Transverse colon (tissue), 4 donors: ENCODE data around the gene REC114. TPM values are rescaled to one million over a fixed set of nuclear protein-coding genes. Genes with fewer than 3 reads are reported as not detected.
"Not testable (repeated sequence)": the region's sequence is repeated elsewhere in the genome, so short reads cannot be mapped to it uniquely, and the experiment has no call there.

Experiments
- DNase-seq: peaks from one replicate; pipeline ENCODE4 v3.0.0-alpha.2; 2019
- H3K27ac ChIP-seq, 4 donors: fragments of 200-600 bp; sonication (generic); 2 replicates each; pipeline ENCODE4 v1.5.1; 2016 to 2018; ENCODE audit warnings: inconsistent platforms in 4 of 4
- H3K27me3 ChIP-seq: fragments of 200-600 bp; sonication (generic); 2 replicates; pipeline ENCODE4 v1.5.1; 2017; ENCODE audit warnings: inconsistent platforms
- H3K36me3 ChIP-seq, 4 donors: fragments of 200-600 bp; sonication (generic); 2 replicates each; pipeline ENCODE4 v1.5.1; 2017 to 2019; ENCODE audit warnings: inconsistent platforms in 4 of 4
- H3K4me1 ChIP-seq, 4 donors: fragments of 200-600 bp; sonication (generic); 2 replicates each; pipeline ENCODE4 v1.5.1; 2017 to 2020; ENCODE audit warnings: inconsistent platforms in 4 of 4
- H3K4me3 ChIP-seq, 4 donors: fragments of 200-600 bp; sonication (generic); 1 replicate in 1 of 4; 2 replicates in 3 of 4; pipeline versions ENCODE4 v1.5.1 to v1.6.1; 2017 to 2019; ENCODE audit warnings: inconsistent platforms in 4 of 4
- H3K9me3 ChIP-seq, 2 donors: fragments of 200-600 bp; sonication (generic); 2 replicates each; pipeline ENCODE4 v1.5.1; 2017 to 2019; ENCODE audit warnings: inconsistent platforms in 2 of 2
- EP300 ChIP-seq: sonication (generic); formaldehyde crosslinking; IDR thresholded peaks from one replicate; pipeline ENCODE4 v1.6.1; 2017; ENCODE audit warnings: antibody characterized with exemption, low read depth
- POLR2A ChIP-seq: fragments of 450-650 bp; IDR thresholded peaks from one replicate; pipeline ENCODE4 v1.6.1; 2016; ENCODE audit warnings: antibody characterized with exemption, mild to moderate bottlenecking, moderate library complexity
- POLR2AphosphoS5 ChIP-seq, 3 donors: sonication (generic); formaldehyde crosslinking; IDR thresholded peaks; one replicate each; pipeline ENCODE4 v1.6.1; 2016; ENCODE audit warnings: antibody characterized with exemption in 3 of 3
- WGBS, 2 donors: methylation state at CpG; one replicate each; pipeline ENCODE4 v1.1.5; 2018; ENCODE audit warnings: low coverage in 1 of 2; 5-methylcytosine and 5-hydroxymethylcytosine counted together
- in situ Hi-C, 4 donors: fragments of 200-750 bp; cut with MboI; loops; one replicate each; pipeline versions ENCODE4 v1.15.0 to v1.15.1; 2017; ENCODE audit warnings: low sequenced_read_pairs in 3 of 4, low pct_ligation_motif_present in 1 of 4, low pct_unique_long_range_greater_than_20kb in 1 of 4
- intact Hi-C: fragments of 100-400 bp; cut with DNase I; formaldehyde crosslinking; loops from one replicate; pipeline ENCODE4 v1.15.1; 2023; ENCODE audit warnings: low total_unique reads
- total RNA-seq, 4 donors: library from RNA; depleted of rRNA; stranded (reverse); fragments of >200 nt; gene quantifications; one replicate each; pipeline ENCODE4 v1.1.0, GENCODE V29; 2016
- TF ChIP-seq, protein P1 (sequence below), 5 experiments: fragments of 200-600 bp in 3 of 5; fragments of 450-650 bp in 2 of 5; sonication (generic) in 3 of 5; IDR thresholded peaks; 1 replicate in 2 of 5; 2 replicates in 3 of 5; pipeline ENCODE4 v1.5.1; 2016 to 2017; ENCODE audit warnings: antibody characterized with exemption in 5 of 5, inconsistent platforms in 3 of 5, mild to moderate bottlenecking in 2 of 5, moderate library complexity in 1 of 5

Gene REC114
- total RNA-seq, 4 donors from 2014 or later = not detected

DNA sequence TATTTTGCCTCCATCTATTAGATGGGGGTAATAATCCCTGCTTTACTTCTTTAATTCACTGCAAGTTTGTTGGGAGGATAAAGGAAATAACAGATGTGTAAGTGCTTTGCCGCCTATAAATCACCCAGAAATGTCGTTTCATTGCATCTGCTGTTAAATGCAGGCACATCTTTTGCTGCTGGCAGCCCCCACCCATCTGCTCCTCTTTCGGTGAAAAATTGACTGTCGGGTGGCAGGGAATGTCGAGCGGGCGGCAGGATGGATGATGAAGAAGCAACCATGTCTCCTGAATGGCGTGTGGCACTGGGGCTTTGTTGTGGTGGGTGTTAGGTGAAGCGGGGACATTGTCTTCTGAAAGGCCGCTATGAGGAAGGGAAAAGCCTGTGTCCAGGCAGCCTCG lies 543 bp upstream of the REC114 start:
- H3K9me3 ChIP-seq = no peaks in the 10 kb centered on the region

DNA sequence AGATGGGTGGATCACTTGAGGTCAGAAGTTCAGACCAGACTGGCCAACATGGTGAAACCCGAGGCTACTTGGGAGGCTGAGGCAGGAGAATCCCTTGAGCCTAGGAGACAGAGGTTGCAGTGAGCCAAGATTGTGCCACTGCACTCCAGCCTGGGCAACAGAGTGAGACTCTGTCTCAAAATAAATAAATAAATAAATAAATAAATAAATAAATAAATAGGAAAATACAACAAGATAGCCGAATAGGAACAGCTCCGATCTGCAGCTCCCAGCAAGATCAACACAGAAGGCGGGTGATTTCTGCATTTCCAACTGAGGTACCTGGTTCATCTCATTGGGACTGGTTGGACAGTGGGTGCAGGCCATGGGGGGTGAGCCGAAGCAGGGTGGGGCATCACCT lies 4.5 kb downstream of the REC114 start:
- H3K27ac ChIP-seq, in situ Hi-C loops, H3K27me3 ChIP-seq, DNase-seq, H3K36me3 ChIP-seq, H3K9me3 ChIP-seq, intact Hi-C loops, H3K4me3 ChIP-seq, H3K4me1 ChIP-seq: not testable (repeated sequence)
- WGBS, 2 donors = 89 to 96% methylated on average over 4 to 5 of the region's 5 CpGs

More for the DNA sequence above, 543 bp upstream of the REC114 start:
- TF ChIP-seq EP300 (no peak), POLR2AphosphoS5 (IDR thresholded peaks at IDR 0.05) (no peak), POLR2A (no peak)
- TF ChIP-seq, protein P1, sequence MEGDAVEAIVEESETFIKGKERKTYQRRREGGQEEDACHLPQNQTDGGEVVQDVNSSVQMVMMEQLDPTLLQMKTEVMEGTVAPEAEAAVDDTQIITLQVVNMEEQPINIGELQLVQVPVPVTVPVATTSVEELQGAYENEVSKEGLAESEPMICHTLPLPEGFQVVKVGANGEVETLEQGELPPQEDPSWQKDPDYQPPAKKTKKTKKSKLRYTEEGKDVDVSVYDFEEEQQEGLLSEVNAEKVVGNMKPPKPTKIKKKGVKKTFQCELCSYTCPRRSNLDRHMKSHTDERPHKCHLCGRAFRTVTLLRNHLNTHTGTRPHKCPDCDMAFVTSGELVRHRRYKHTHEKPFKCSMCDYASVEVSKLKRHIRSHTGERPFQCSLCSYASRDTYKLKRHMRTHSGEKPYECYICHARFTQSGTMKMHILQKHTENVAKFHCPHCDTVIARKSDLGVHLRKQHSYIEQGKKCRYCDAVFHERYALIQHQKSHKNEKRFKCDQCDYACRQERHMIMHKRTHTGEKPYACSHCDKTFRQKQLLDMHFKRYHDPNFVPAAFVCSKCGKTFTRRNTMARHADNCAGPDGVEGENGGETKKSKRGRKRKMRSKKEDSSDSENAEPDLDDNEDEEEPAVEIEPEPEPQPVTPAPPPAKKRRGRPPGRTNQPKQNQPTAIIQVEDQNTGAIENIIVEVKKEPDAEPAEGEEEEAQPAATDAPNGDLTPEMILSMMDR (IDR thresholded peaks at IDR 0.05) = no peak
- H3K4me3 ChIP-seq = no peak overlapping the region
- no peak for DNase-seq
- no peak overlapping the region for H3K27ac ChIP-seq
- H3K27me3 ChIP-seq = peaks cover 20% of the 10 kb centered on the region
- intact Hi-C loops = no loop called here
- 92% methylated on average over 11 of the region's 11 CpGs; no CpG with 5 or more reads in 1 of the 2 donors for WGBS, 2 donors
- H3K36me3 ChIP-seq = no peaks in the 10 kb centered on the region
- no peaks in the 10 kb centered on the region for H3K4me1 ChIP-seq
- in situ Hi-C loops = no loop called here

- WGBS, 2 donors = 64% methylated on average over 5 of the region's 5 CpGs; no CpG with 5 or more reads in 1 of the 2 donors
Observed at GRCh38 chr15:73448158-73448758, 5.3 kb downstream of the REC114 start.

GRCh38 chr15:73449980-73450379 lies 7.0 kb downstream of the REC114 start:
- H3K36me3 ChIP-seq, DNase-seq, in situ Hi-C loops, H3K27me3 ChIP-seq, H3K9me3 ChIP-seq, H3K4me1 ChIP-seq, H3K27ac ChIP-seq, H3K4me3 ChIP-seq, intact Hi-C loops: not testable (repeated sequence)
- 84 to 100% methylated on average over 1 to 3 of the region's 3 CpGs for WGBS, 2 donors

More at GRCh38 chr15:73448158-73448758, 5.3 kb downstream of the REC114 start:
- H3K4me3 ChIP-seq, H3K4me1 ChIP-seq, H3K27ac ChIP-seq, intact Hi-C loops, H3K36me3 ChIP-seq, in situ Hi-C loops, H3K27me3 ChIP-seq, H3K9me3 ChIP-seq: not testable (repeated sequence)
- peak; percentile 33 for DNase-seq

GRCh38 chr15:73454096-73454495 lies 11.1 kb downstream of the REC114 start:
- Histone ChIP-seq H3K27me3 (no peaks in the 10 kb centered on the region), H3K9me3 (no peaks in the 10 kb centered on the region), H3K27ac (no peak overlapping the region), H3K36me3 (no peaks in the 10 kb centered on the region), H3K4me1 (no peaks in the 10 kb centered on the region), H3K4me3 (no peak overlapping the region)
- no peak for DNase-seq
- TF ChIP-seq, protein P1 (IDR thresholded peaks at IDR 0.05) = no peak
- TF ChIP-seq POLR2A (no peak), EP300 (no peak), POLR2AphosphoS5 (IDR thresholded peaks at IDR 0.05) (no peak)
- intact Hi-C loops = no loop called here
- in situ Hi-C loops = no loop called here
- WGBS, 2 donors = 8 to 17% methylated on average over 1 of the region's 1 CpG

GRCh38 chr15:73455876-73456275 lies 12.9 kb downstream of the REC114 start:
- intact Hi-C loops = no loop called here
- WGBS, 2 donors = 67 to 68% methylated on average over 1 of the region's 1 CpG
- Histone ChIP-seq H3K27me3 (no peaks in the 10 kb centered on the region), H3K9me3 (no peaks in the 10 kb centered on the region), H3K27ac (no peak overlapping the region), H3K36me3 (no peaks in the 10 kb centered on the region), H3K4me3 (no peak overlapping the region), H3K4me1 (no peaks in the 10 kb centered on the region)
- no peak for TF ChIP-seq POLR2AphosphoS5 (IDR thresholded peaks at IDR 0.05)
- no peak for TF ChIP-seq EP300
- TF ChIP-seq POLR2A = no peak
- in situ Hi-C loops = no loop called here
- DNase-seq = no peak
